Liver (tissue), 9 donors: Measurements from ENCODE around the gene HOXA3. TPM values are rescaled to one million over a fixed set of nuclear protein-coding genes. Genes with fewer than 3 reads are reported as not detected.

Experiments used
- DNase-seq: peaks from one replicate; pipeline ENCODE4 v3.0.0-alpha.2; 2017; ENCODE audit warnings: low spot score
- H3K27ac ChIP-seq, 2 donors: one replicate each; pipeline ENCODE4 v1.7.0; 2013; ENCODE audit warnings: inconsistent platforms in 2 of 2, low read length in 2 of 2, control low read depth in 1 of 2, low read depth in 1 of 2, mild to moderate bottlenecking in 1 of 2
- H3K27me3 ChIP-seq, 4 donors: one replicate each; pipeline versions ENCODE4 v1.6.1 to v1.7.0; 2013; ENCODE audit warnings: low read length in 3 of 4, inconsistent platforms in 1 of 4, mild to moderate bottlenecking in 1 of 4, moderate library complexity in 1 of 4; ENCODE audit not compliant: control insufficient read depth in 4 of 4, insufficient read depth in 4 of 4
- H3K36me3 ChIP-seq, 4 donors: one replicate each; pipeline versions ENCODE4 v1.6.1 to v1.7.0; 2013; ENCODE audit warnings: low read length in 3 of 4, mild to moderate bottlenecking in 3 of 4, low read depth in 1 of 4, moderate library complexity in 1 of 4; ENCODE audit not compliant: control insufficient read depth in 4 of 4, insufficient read depth in 3 of 4
- H3K4me1 ChIP-seq, 4 donors: one replicate each; pipeline versions ENCODE4 v1.6.1 to v1.7.0; 2013; ENCODE audit warnings: low read length in 3 of 4, mild to moderate bottlenecking in 3 of 4, moderate library complexity in 1 of 4; ENCODE audit not compliant: control insufficient read depth in 4 of 4, insufficient read depth in 4 of 4
- H3K4me3 ChIP-seq, 3 donors: one replicate each; pipeline versions ENCODE4 v1.6.1 to v1.7.0; 2013; ENCODE audit warnings: low read length in 3 of 3, control low read depth in 1 of 3, low read depth in 1 of 3, mild to moderate bottlenecking in 1 of 3
- H3K9ac ChIP-seq, 2 donors: one replicate each; pipeline ENCODE4 v1.7.0; 2013; ENCODE audit warnings: low read length in 2 of 2, mild to moderate bottlenecking in 2 of 2, moderate library complexity in 2 of 2, control low read depth in 1 of 2, low read depth in 1 of 2
- H3K9me3 ChIP-seq, 4 donors: one replicate each; pipeline versions ENCODE4 v1.6.1 to v1.7.0; 2013; ENCODE audit warnings: low read length in 3 of 4; ENCODE audit not compliant: control insufficient read depth in 4 of 4
- EGR1 ChIP-seq, 2 donors: IDR thresholded peaks; 2 replicates each; pipeline ENCODE4 v1.6.1; 2016 to 2018; ENCODE audit warnings: antibody characterized with exemption in 2 of 2, low read depth in 2 of 2
- FOXA1 ChIP-seq: IDR thresholded peaks from 2 replicates; pipeline ENCODE4 v1.6.1; 2016; ENCODE audit warnings: antibody characterized with exemption
- FOXA2 ChIP-seq: IDR thresholded peaks from 2 replicates; pipeline ENCODE4 v1.6.1; 2016; ENCODE audit warnings: antibody characterized with exemption
- GABPA ChIP-seq, 2 donors: IDR thresholded peaks in 1 of 2; conservative IDR thresholded peaks in 1 of 2; 2 replicates each; pipeline ENCODE4 v1.6.1; 2016; ENCODE audit warnings: antibody characterized with exemption in 2 of 2, mild to moderate bottlenecking in 1 of 2, moderate library complexity in 1 of 2
- HNF4A ChIP-seq, 2 donors: conservative IDR thresholded peaks; 2 replicates each; pipeline ENCODE4 v1.6.1; 2016; ENCODE audit warnings: antibody characterized with exemption in 2 of 2, mild to moderate bottlenecking in 2 of 2
- HNF4G ChIP-seq: IDR thresholded peaks from 2 replicates; pipeline ENCODE4 v1.6.1; 2016; ENCODE audit warnings: antibody characterized with exemption
- JUND ChIP-seq, 2 donors: IDR thresholded peaks; 2 replicates each; pipeline ENCODE4 v1.6.1; 2016; ENCODE audit warnings: antibody characterized with exemption in 2 of 2
- NR2F2 ChIP-seq: IDR thresholded peaks from 2 replicates; pipeline ENCODE4 v1.6.1; 2016; ENCODE audit warnings: antibody characterized with exemption
- RAD21 ChIP-seq, 2 donors: IDR thresholded peaks; 2 replicates each; pipeline ENCODE4 v1.6.1; 2016; ENCODE audit warnings: antibody characterized with exemption in 2 of 2, mild to moderate bottlenecking in 2 of 2
- RXRA ChIP-seq, 2 donors: IDR thresholded peaks; 2 replicates each; pipeline ENCODE4 v1.6.1; 2017 to 2018; ENCODE audit warnings: antibody characterized with exemption in 2 of 2, mild to moderate bottlenecking in 1 of 2
- SP1 ChIP-seq: IDR thresholded peaks from 2 replicates; pipeline ENCODE4 v1.6.1; 2018; ENCODE audit warnings: antibody characterized with exemption, mild to moderate bottlenecking
- YY1 ChIP-seq: IDR thresholded peaks from 2 replicates; pipeline ENCODE4 v1.6.1; 2016; ENCODE audit warnings: antibody characterized with exemption, mild to moderate bottlenecking
- ZBTB33 ChIP-seq: IDR thresholded peaks from 2 replicates; pipeline ENCODE4 v1.6.1; 2016; ENCODE audit warnings: antibody characterized with exemption
- WGBS: extraction: QIAGEN DNeasy Blood & Tissue Kit; methylation state at CpG from one replicate; pipeline ENCODE4 v1.1.7; 2013; 5-methylcytosine and 5-hydroxymethylcytosine counted together
- polyA plus RNA-seq, 2 donors: library from polyadenylated mRNA; stranded (reverse) in 1 of 2; unstranded in 1 of 2; fragments of 200-250 nt in 1 of 2; fragments of >200 nt in 1 of 2; fragmentation: Nextera tagmentation in 1 of 2; extraction: Ambion mirVana in 1 of 2; gene quantifications; one replicate each; pipeline versions ENCODE4 v1.2.1 to v1.2.3, GENCODE V29; 2013 to 2015
- total RNA-seq, 2 donors: library from RNA; depleted of rRNA; stranded (reverse); fragments of >200 nt; gene quantifications; one replicate each; pipeline ENCODE4 v1.2.3, GENCODE V29; 2014
- TF ChIP-seq, protein P1 (sequence below): IDR thresholded peaks from 2 replicates; pipeline ENCODE4 v1.6.1; 2016; ENCODE audit warnings: antibody characterized with exemption
- TF ChIP-seq, protein P2 (sequence below): IDR thresholded peaks from 2 replicates; pipeline ENCODE4 v1.6.1; 2016; ENCODE audit warnings: antibody characterized with exemption, mild to moderate bottlenecking
- TF ChIP-seq, protein P3 (sequence below): fragments of 150-350 bp; IDR thresholded peaks from 2 replicates; pipeline ENCODE4 v1.5.1; 2017; ENCODE audit warnings: improper control_type of control experiment, low read depth, low read length; ENCODE audit not compliant: missing input control
- TF ChIP-seq, protein P4 (sequence below): IDR thresholded peaks from 2 replicates; pipeline ENCODE4 v1.6.1; 2016; ENCODE audit warnings: antibody characterized with exemption
- donor health status: healthy.
- donor health status: healthy.
- donor health status: healthy.
- donor health status: healthy.
- donor health status: healthy.

Gene HOXA3
- total and polyA plus RNA-seq, 4 donors = 0.11 to 0.28 (median 0.20) TPM

- no peaks in the 10 kb centered on the region for H3K36me3 ChIP-seq
- no peak overlapping the region for H3K9ac ChIP-seq
- DNase-seq = no peak
- TF ChIP-seq HNF4A (conservative IDR thresholded peaks at IDR 0.05) (no peak), FOXA1 (no peak), RAD21 (IDR thresholded peaks at IDR 0.05) (no peak), EGR1 (IDR thresholded peaks at IDR 0.05; ENCODE audit: low read depth in 2 of 2) (no peak), YY1 (no peak), FOXA2 (no peak), SP1 (no peak), NR2F2 (no peak), ZBTB33 (no peak), RXRA (IDR thresholded peaks at IDR 0.05) (no peak)
- TF ChIP-seq, protein P1, sequence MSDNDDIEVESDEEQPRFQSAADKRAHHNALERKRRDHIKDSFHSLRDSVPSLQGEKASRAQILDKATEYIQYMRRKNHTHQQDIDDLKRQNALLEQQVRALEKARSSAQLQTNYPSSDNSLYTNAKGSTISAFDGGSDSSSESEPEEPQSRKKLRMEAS = no peak
- TF ChIP-seq, protein P2, sequence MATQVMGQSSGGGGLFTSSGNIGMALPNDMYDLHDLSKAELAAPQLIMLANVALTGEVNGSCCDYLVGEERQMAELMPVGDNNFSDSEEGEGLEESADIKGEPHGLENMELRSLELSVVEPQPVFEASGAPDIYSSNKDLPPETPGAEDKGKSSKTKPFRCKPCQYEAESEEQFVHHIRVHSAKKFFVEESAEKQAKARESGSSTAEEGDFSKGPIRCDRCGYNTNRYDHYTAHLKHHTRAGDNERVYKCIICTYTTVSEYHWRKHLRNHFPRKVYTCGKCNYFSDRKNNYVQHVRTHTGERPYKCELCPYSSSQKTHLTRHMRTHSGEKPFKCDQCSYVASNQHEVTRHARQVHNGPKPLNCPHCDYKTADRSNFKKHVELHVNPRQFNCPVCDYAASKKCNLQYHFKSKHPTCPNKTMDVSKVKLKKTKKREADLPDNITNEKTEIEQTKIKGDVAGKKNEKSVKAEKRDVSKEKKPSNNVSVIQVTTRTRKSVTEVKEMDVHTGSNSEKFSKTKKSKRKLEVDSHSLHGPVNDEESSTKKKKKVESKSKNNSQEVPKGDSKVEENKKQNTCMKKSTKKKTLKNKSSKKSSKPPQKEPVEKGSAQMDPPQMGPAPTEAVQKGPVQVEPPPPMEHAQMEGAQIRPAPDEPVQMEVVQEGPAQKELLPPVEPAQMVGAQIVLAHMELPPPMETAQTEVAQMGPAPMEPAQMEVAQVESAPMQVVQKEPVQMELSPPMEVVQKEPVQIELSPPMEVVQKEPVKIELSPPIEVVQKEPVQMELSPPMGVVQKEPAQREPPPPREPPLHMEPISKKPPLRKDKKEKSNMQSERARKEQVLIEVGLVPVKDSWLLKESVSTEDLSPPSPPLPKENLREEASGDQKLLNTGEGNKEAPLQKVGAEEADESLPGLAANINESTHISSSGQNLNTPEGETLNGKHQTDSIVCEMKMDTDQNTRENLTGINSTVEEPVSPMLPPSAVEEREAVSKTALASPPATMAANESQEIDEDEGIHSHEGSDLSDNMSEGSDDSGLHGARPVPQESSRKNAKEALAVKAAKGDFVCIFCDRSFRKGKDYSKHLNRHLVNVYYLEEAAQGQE = no peak
- peaks cover 4 to 34% (median 14%) of the 10 kb centered on the region in 4 donors for H3K27me3 ChIP-seq
- H3K4me3 ChIP-seq = no peak overlapping the region
- H3K27ac ChIP-seq = no peak overlapping the region
- H3K4me1 ChIP-seq = peaks cover 0 to 4% (median 2%) of the 10 kb centered on the region in 4 donors
- H3K9me3 ChIP-seq = peaks cover 0 to 4% (median 0%) of the 10 kb centered on the region in 4 donors
- 33% methylated on average over 9 of the region's 9 CpGs for WGBS
Measured at GRCh38 chr7:27091941-27092818, 60.2 kb downstream of the HOXA3 start.

DNA sequence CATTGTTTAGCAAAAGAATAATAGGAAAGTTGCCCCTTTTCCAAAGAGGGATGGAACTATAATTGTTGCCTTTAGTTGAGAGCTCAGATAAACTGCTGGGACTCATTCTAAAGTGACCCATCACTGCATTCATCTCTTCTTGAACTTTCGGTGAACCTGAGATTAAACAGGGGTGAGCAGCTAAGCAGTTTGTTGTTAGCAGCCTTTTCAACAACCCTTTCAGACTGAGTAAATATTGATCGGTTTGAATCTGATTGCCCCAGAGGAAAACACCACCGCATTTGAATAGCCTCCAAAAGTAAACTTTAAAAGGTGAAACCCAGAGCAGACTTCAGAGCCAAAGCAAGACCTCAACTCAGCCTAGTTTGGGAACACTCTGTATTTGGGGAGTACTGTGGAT is 61.3 kb downstream of the HOXA3 start:
- Histone ChIP-seq H3K27me3 (peaks cover 4 to 32% (median 12%) of the 10 kb centered on the region in 4 donors), H3K9me3 (peaks cover 0 to 4% (median 0%) of the 10 kb centered on the region in 4 donors), H3K27ac (no peak overlapping the region), H3K9ac (no peak overlapping the region), H3K36me3 (no peaks in the 10 kb centered on the region), H3K4me1 (peaks cover 0 to 4% (median 2%) of the 10 kb centered on the region in 4 donors), H3K4me3 (no peak overlapping the region)
- TF ChIP-seq YY1 (no peak), HNF4G (no peak), FOXA1 (no peak), NR2F2 (no peak), JUND (IDR thresholded peaks at IDR 0.05) (no peak), FOXA2 (no peak), GABPA (IDR thresholded peaks at IDR 0.05 in 1 of 2, conservative IDR thresholded peaks at IDR 0.05 in 1 of 2) (no peak), EGR1 (IDR thresholded peaks at IDR 0.05; ENCODE audit: low read depth in 2 of 2) (no peak), ZBTB33 (no peak), RAD21 (IDR thresholded peaks at IDR 0.05) (no peak)
- TF ChIP-seq, protein P3, sequence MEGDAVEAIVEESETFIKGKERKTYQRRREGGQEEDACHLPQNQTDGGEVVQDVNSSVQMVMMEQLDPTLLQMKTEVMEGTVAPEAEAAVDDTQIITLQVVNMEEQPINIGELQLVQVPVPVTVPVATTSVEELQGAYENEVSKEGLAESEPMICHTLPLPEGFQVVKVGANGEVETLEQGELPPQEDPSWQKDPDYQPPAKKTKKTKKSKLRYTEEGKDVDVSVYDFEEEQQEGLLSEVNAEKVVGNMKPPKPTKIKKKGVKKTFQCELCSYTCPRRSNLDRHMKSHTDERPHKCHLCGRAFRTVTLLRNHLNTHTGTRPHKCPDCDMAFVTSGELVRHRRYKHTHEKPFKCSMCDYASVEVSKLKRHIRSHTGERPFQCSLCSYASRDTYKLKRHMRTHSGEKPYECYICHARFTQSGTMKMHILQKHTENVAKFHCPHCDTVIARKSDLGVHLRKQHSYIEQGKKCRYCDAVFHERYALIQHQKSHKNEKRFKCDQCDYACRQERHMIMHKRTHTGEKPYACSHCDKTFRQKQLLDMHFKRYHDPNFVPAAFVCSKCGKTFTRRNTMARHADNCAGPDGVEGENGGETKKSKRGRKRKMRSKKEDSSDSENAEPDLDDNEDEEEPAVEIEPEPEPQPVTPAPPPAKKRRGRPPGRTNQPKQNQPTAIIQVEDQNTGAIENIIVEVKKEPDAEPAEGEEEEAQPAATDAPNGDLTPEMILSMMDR = no peak
- TF ChIP-seq, protein P1 = no peak
- TF ChIP-seq, protein P4, sequence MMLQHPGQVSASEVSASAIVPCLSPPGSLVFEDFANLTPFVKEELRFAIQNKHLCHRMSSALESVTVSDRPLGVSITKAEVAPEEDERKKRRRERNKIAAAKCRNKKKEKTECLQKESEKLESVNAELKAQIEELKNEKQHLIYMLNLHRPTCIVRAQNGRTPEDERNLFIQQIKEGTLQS = no peak
- no peak for DNase-seq
- 21% methylated on average over 3 of the region's 3 CpGs for WGBS
